Suprapubic skin (tissue), 3 donors: ENCODE results near the gene BOD1L2.

Experiments
- EP300 ChIP-seq: sonication (generic); formaldehyde crosslinking; IDR thresholded peaks from one replicate; pipeline ENCODE4 v1.6.1; 2017; ENCODE audit warnings: antibody characterized with exemption
- TF ChIP-seq, protein P1 (sequence below), 2 donors: fragments of 200-600 bp in 1 of 2; fragments of 450-650 bp in 1 of 2; sonication (generic) in 1 of 2; IDR thresholded peaks; one replicate each; pipeline ENCODE4 v1.5.1; 2016 to 2019; ENCODE audit warnings: antibody characterized with exemption in 2 of 2, mild to moderate bottlenecking in 1 of 2, moderate library complexity in 1 of 2

DNA sequence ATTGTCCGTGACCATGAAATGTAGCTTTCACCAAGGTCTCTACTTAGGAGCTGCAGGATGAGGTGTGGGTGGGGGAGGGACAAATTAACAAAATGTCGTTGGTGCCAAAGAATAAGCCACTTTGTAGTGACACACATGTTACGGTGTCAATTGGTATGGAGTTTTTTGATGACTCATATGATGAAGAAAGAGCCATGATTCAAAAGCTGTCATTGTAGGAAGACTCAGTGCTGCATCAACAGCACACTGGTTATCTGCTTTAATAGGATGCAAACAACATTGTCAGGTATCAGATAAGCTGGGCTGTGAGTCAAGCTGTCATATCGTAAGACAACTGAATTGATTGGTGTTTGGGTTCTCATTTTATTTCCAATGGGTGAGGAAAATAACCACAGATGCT, 36.6 kb upstream of the BOD1L2 start:
- TF ChIP-seq EP300, result no peak
- TF ChIP-seq, protein P1, sequence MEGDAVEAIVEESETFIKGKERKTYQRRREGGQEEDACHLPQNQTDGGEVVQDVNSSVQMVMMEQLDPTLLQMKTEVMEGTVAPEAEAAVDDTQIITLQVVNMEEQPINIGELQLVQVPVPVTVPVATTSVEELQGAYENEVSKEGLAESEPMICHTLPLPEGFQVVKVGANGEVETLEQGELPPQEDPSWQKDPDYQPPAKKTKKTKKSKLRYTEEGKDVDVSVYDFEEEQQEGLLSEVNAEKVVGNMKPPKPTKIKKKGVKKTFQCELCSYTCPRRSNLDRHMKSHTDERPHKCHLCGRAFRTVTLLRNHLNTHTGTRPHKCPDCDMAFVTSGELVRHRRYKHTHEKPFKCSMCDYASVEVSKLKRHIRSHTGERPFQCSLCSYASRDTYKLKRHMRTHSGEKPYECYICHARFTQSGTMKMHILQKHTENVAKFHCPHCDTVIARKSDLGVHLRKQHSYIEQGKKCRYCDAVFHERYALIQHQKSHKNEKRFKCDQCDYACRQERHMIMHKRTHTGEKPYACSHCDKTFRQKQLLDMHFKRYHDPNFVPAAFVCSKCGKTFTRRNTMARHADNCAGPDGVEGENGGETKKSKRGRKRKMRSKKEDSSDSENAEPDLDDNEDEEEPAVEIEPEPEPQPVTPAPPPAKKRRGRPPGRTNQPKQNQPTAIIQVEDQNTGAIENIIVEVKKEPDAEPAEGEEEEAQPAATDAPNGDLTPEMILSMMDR (IDR thresholded peaks at IDR 0.05), result no peak
